Measurements from ENCODE around the gene PFDN4. TPM values are rescaled to one million over a fixed set of nuclear protein-coding genes. Genes with fewer than 3 reads are reported as not detected.
A peak's percentile ranks its signal among the peaks of the same experiment; 100 is the strongest.

The PFDN4 gene
- total RNA-seq, 1 experiment from 2014 or later: 37.0 TPM

GRCh38 chr20:54251096-54251495 is 43.2 kb downstream of the PFDN4 start:
- no peak for DNase-seq (ENCODE audit: unreplicated experiment)
- ChIA-PET POLR2A (interaction anchor here (0.6 to 1.3 kb wide), 5 partner anchors 30 to 72 kb away, joined by 3 to 6 read pairs (median 4); no protein-coding TSS in a partner anchor), CTCF (interaction anchor here (0.5 to 1.3 kb wide), 6 partner anchors 37 to 1937 kb away, joined by 3 to 4 read pairs (median 3); no protein-coding TSS in a partner anchor)
- no peak for TF ChIP-seq CTCF (IDR thresholded peaks at IDR 0.05; ENCODE audit: unreplicated experiment)
- H3K36me3 Mint-ChIP-seq (ENCODE audit: insufficient read depth, unreplicated experiment): no peaks in the 10 kb centered on the region
- intact Hi-C loops (cut with micrococcal nuclease): loop anchor here (10.0 kb wide), 1 partner anchor 94 kb away; no protein-coding TSS in a partner anchor
- H3K4me1 Mint-ChIP-seq (ENCODE audit: insufficient read depth, unreplicated experiment): peaks cover 18% of the 10 kb centered on the region
- H3K9me3 Mint-ChIP-seq (ENCODE audit: unreplicated experiment): no peaks in the 10 kb centered on the region
- H3K27me3 Mint-ChIP-seq (ENCODE audit: insufficient read depth, unreplicated experiment): no peaks in the 10 kb centered on the region
- H3K4me3 Mint-ChIP-seq (ENCODE audit: unreplicated experiment): no peak overlapping the region
- H3K27ac Mint-ChIP-seq (ENCODE audit: low read depth, unreplicated experiment): no peak overlapping the region
- BruUV-seq (replicated peaks): no TSS peak

GRCh38 chr20:54254596-54254995 is 46.7 kb downstream of the PFDN4 start:
- Mint-ChIP-seq H3K9me3 (ENCODE audit: unreplicated experiment) (no peaks in the 10 kb centered on the region), H3K27ac (ENCODE audit: low read depth, unreplicated experiment) (peak overlapping the region; percentile 51), H3K4me1 (ENCODE audit: insufficient read depth, unreplicated experiment) (peaks cover 32% of the 10 kb centered on the region), H3K36me3 (ENCODE audit: insufficient read depth, unreplicated experiment) (no peaks in the 10 kb centered on the region), H3K27me3 (ENCODE audit: insufficient read depth, unreplicated experiment) (no peaks in the 10 kb centered on the region), H3K4me3 (ENCODE audit: unreplicated experiment) (no peak overlapping the region)
- intact Hi-C loops (cut with micrococcal nuclease): loop anchor here (10.0 kb wide), 1 partner anchor 90 kb away; no protein-coding TSS in a partner anchor
- no TSS peak for BruUV-seq (replicated peaks)
- DNase-seq (ENCODE audit: unreplicated experiment): no peak
- POLR2A ChIA-PET: interaction anchor here (1.2 to 1.6 kb wide), 4 partner anchors 9 to 95 kb away, joined by 3 to 14 read pairs (median 6); partner anchors contain the start of gene PFDN4
- CTCF ChIA-PET: interaction anchor here (0.5 to 1.0 kb wide), 7 partner anchors 21 to 1746 kb away, joined by 3 to 6 read pairs (median 4); no protein-coding TSS in a partner anchor
- TF ChIP-seq CTCF (IDR thresholded peaks at IDR 0.05; ENCODE audit: unreplicated experiment): no peak

- intact Hi-C loops (cut with micrococcal nuclease): loop anchor here (10.0 kb wide), 1 partner anchor 90 kb away; no protein-coding TSS in a partner anchor
- H3K27ac Mint-ChIP-seq (ENCODE audit: low read depth, unreplicated experiment): peak overlapping the region; percentile 51
- H3K4me3 Mint-ChIP-seq (ENCODE audit: unreplicated experiment): no peak overlapping the region
- BruUV-seq (replicated peaks): no TSS peak
- DNase-seq (ENCODE audit: unreplicated experiment): peak; percentile 30
- no peaks in the 10 kb centered on the region for H3K27me3 Mint-ChIP-seq (ENCODE audit: insufficient read depth, unreplicated experiment)
- no peak for TF ChIP-seq CTCF (IDR thresholded peaks at IDR 0.05; ENCODE audit: unreplicated experiment)
- H3K36me3 Mint-ChIP-seq (ENCODE audit: insufficient read depth, unreplicated experiment): no peaks in the 10 kb centered on the region
- H3K4me1 Mint-ChIP-seq (ENCODE audit: insufficient read depth, unreplicated experiment): peaks cover 32% of the 10 kb centered on the region
- ChIA-PET CTCF (interaction anchor here (0.5 to 1.0 kb wide), 9 partner anchors 20 to 1746 kb away, joined by 3 to 6 read pairs (median 3); no protein-coding TSS in a partner anchor), POLR2A (interaction anchor here (0.7 to 1.6 kb wide), 5 partner anchors 9 to 95 kb away, joined by 3 to 14 read pairs (median 4); partner anchors contain the start of gene PFDN4)
- H3K9me3 Mint-ChIP-seq (ENCODE audit: unreplicated experiment): no peaks in the 10 kb centered on the region
Observed at GRCh38 chr20:54255157-54255556, 47.3 kb downstream of the PFDN4 start.

- Mint-ChIP-seq H3K9me3 (ENCODE audit: unreplicated experiment) (no peaks in the 10 kb centered on the region), H3K36me3 (ENCODE audit: insufficient read depth, unreplicated experiment) (no peaks in the 10 kb centered on the region), H3K27me3 (ENCODE audit: insufficient read depth, unreplicated experiment) (no peaks in the 10 kb centered on the region), H3K4me1 (ENCODE audit: insufficient read depth, unreplicated experiment) (peaks cover 32% of the 10 kb centered on the region), H3K4me3 (ENCODE audit: unreplicated experiment) (no peak overlapping the region), H3K27ac (ENCODE audit: low read depth, unreplicated experiment) (no peak overlapping the region)
- ChIA-PET CTCF (interaction anchor here (0.6 to 1.7 kb wide), 10 partner anchors 12 to 1551 kb away, joined by 3 to 6 read pairs (median 4); partner anchors contain the start of gene PFDN4), POLR2A (interaction anchor here (1.1 to 1.8 kb wide), 4 partner anchors 11 to 48 kb away, joined by 4 to 14 read pairs (median 8); partner anchors contain the start of gene PFDN4)
- DNase-seq (ENCODE audit: unreplicated experiment): no peak
- intact Hi-C loops (cut with micrococcal nuclease): loop anchor here (10.0 kb wide), 1 partner anchor 89 kb away; no protein-coding TSS in a partner anchor
- TF ChIP-seq CTCF (IDR thresholded peaks at IDR 0.05; ENCODE audit: unreplicated experiment): no peak
- BruUV-seq (replicated peaks): no TSS peak
Observed at GRCh38 chr20:54256202-54256601, 48.3 kb downstream of the PFDN4 start.
